ENCODE measurements around the gene ABCC11.

- TF ChIP-seq CTCF (IDR thresholded peaks at IDR 0.05) (no peak), POLR2A (IDR thresholded peaks at IDR 0.05) (no peak)
These were observed 58.8 kb downstream of the ABCC11 start for GRCh38 chr16:48188449-48189102.
